Epithelial cell of esophagus (primary cell): ENCODE measurements around the gene ANKRD10.

Source experiments
- DNase-seq: peaks from one replicate; pipeline ENCODE4 v3.0.0; 2010; ENCODE audit warnings: low read depth
- H3K4me3 ChIP-seq: 2 replicates; pipeline ENCODE4 v1.5.1; 2011; ENCODE audit warnings: mild to moderate bottlenecking, low read length, control low read depth
- TF ChIP-seq, protein P1 (sequence below): IDR thresholded peaks from 2 replicates; pipeline ENCODE4 v1.5.1; 2011; ENCODE audit warnings: low read depth, mild to moderate bottlenecking, low read length, control low read depth, inconsistent platforms; ENCODE audit not compliant: insufficient read depth; ENCODE audit errors: missing control alignments

Gene ANKRD10

GRCh38 chr13:110869231-110869804, 45.6 kb downstream of the ANKRD10 start:
- no peak overlapping the region for H3K4me3 ChIP-seq

DNA sequence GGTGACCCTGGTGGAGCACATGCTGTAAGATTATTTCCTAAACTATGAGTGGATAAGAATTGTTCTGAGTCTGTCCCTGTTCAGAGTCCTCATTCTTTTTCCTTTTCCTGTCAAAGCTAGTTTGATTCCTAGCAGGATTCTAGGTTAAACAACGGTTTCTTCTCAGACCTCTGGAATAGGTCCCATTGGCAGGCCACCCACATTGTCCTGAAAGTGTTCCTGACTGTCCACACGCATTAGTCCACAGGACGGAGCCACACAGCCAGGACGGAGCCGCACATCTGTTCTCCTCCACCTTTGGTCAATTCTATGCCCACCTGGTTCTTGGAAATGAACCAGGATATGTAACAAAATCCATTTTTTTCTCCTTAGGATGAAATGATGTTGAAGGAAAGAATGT, 46.1 kb downstream of the ANKRD10 start:
- TF ChIP-seq, protein P1, sequence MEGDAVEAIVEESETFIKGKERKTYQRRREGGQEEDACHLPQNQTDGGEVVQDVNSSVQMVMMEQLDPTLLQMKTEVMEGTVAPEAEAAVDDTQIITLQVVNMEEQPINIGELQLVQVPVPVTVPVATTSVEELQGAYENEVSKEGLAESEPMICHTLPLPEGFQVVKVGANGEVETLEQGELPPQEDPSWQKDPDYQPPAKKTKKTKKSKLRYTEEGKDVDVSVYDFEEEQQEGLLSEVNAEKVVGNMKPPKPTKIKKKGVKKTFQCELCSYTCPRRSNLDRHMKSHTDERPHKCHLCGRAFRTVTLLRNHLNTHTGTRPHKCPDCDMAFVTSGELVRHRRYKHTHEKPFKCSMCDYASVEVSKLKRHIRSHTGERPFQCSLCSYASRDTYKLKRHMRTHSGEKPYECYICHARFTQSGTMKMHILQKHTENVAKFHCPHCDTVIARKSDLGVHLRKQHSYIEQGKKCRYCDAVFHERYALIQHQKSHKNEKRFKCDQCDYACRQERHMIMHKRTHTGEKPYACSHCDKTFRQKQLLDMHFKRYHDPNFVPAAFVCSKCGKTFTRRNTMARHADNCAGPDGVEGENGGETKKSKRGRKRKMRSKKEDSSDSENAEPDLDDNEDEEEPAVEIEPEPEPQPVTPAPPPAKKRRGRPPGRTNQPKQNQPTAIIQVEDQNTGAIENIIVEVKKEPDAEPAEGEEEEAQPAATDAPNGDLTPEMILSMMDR = no peak
- H3K4me3 ChIP-seq = no peak overlapping the region
- no peak for DNase-seq

More at GRCh38 chr13:110869231-110869804, 45.6 kb downstream of the ANKRD10 start:
- TF ChIP-seq, protein P1 = no peak
- no peak for DNase-seq

DNA sequence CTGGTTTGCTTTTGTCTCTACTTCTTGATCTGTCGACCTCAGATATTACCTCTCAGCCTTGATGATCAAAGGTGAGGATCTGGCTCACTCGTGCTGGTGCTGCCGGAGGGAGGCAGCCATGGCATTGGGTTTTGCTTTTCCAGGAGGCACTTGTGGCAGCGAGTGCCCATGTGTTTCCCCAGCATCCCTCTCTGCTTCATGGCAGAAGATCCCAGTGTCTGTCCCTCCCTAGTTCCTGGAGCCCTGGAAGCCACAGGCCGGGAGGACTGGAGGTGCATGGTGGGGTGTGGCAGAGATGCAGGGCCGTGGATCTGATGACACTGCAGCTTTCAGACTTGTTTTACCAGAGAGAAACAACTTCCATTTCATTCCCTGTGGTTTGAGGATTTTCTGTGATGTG, 47.5 kb downstream of the ANKRD10 start:
- H3K4me3 ChIP-seq = no peak overlapping the region
- TF ChIP-seq, protein P1 = no peak
- peak; percentile 8 for DNase-seq

DNA sequence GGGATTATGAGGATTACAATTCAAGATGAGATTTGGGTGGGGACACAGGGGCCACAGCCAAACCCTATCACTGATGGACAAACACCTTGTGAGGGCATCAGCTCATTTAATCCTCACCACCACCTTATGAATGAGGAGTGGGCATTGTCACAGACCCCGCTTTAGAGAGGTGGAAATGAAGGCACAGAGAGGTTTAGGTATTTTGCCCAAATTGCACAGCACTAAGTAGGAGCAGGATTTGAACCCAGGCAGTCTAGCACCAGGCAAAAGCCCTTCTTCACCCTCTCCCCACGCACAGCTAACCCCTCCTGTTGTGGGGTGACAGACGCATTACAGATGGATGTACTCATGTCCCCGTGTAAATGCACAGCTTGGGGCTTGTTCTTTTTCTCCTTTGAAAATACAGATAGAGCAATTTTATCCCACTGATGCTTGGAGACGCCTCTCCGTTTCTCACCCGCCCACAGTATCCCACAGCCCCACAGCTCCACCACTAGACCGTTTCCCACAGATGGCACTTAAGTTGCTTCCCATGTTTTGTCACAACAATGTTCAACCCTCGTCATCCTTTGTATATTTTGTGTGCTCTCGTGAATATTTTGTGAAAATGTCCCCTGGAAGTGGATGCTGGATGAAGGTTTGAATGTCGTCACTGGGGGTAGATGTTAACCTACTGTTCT, 48.2 kb downstream of the ANKRD10 start:
- TF ChIP-seq, protein P1 = no peak
- no peak for DNase-seq

GRCh38 chr13:110863685-110864084, 51.2 kb downstream of the ANKRD10 start:
- no peak overlapping the region for H3K4me3 ChIP-seq
- DNase-seq = no peak
- TF ChIP-seq, protein P1 = no peak

More for the DNA sequence above, 48.2 kb downstream of the ANKRD10 start:
- no peak overlapping the region for H3K4me3 ChIP-seq

- TF ChIP-seq, protein P1 = no peak
- no peak overlapping the region for H3K4me3 ChIP-seq
- no peak for DNase-seq
These were observed 53.9 kb downstream of the ANKRD10 start for GRCh38 chr13:110860983-110861382.
